ENCODE results near the gene PLPP2. TPM values are rescaled to one million over a fixed set of nuclear protein-coding genes. Genes with fewer than 3 reads are reported as not detected.
"Not testable (repeated sequence)": the region's sequence is repeated elsewhere in the genome, so short reads cannot be mapped to it uniquely, and the experiment has no call there.

The PLPP2 gene
- total and polyA plus RNA-seq, 9 of the 15 experiments (the other 6 are each of a cell fraction or from before 2014, with no cell fraction given): 0.51 to 4.4 (median 2.2) TPM; not detected in 1

GRCh38 chr19:246551-246950 lies 44.7 kb downstream of the PLPP2 start (continued):
- TF ChIP-seq ZNF133 (CRISPR knock-in tag; IDR thresholded peaks at IDR 0.05): no peak

DNA sequence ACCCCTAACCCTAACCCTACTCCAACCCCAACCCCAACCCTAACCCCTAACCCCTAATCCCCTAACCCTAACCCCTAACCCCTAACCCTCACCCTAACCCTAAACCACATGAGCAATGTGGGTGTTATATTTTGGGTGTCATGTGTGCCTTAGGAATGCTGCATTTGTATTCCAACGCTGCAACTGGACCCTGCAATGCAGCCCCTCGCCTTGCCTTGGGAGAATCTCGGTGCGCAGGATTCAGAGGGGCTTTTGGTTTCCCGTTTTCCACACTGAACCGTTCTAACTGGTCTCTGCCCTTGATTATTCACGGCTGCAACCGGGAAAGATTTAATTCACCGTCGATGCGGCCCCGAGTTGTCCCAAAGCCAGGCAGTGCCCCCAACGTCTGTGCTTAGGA lies 45.3 kb downstream of the PLPP2 start:
- not testable (repeated sequence) for ATAC-seq; H3K4me2 ChIP-seq (ENCODE audit: insufficient read depth, low read length); FAIRE-seq

GRCh38 chr19:245457-245856 lies 45.7 kb downstream of the PLPP2 start:
- FAIRE-seq: no peak

More for the DNA sequence above, 45.3 kb downstream of the PLPP2 start:
- H3K36me3 ChIP-seq (ENCODE audit: control insufficient read depth, insufficient read depth, low read length); H3K4me3 ChIP-seq; in situ Hi-C loops (cut with MboI); H3K9me1 ChIP-seq (ENCODE audit: control insufficient read depth, insufficient read depth, low read length); DNase-seq (ENCODE audit: extremely low read depth in 1 of 4, low spot score in 3 of 4); H3K9ac ChIP-seq (ENCODE audit: insufficient read depth in 1 of 2, low read depth in 2 of 2, low read length in 2 of 2); H3K9me3 ChIP-seq (replicated peaks; ENCODE audit: control insufficient read depth, insufficient read depth, low read depth, low read length); intact Hi-C loops (cut with micrococcal nuclease); BruUV-seq (replicated peaks); H3K79me2 ChIP-seq (ENCODE audit: control insufficient read depth, insufficient read depth, low read length); POLR2A ChIA-PET; H2AFZ ChIP-seq (ENCODE audit: low read depth, low read length); H4K20me1 ChIP-seq (replicated peaks; ENCODE audit: control insufficient read depth, insufficient read depth, low read length); H3K27me3 ChIP-seq (ENCODE audit: control insufficient read depth in 2 of 2, insufficient read depth in 2 of 2, low read length in 2 of 2); H3K27ac ChIP-seq (ENCODE audit: extremely low read depth, low read depth, low read length); H3K4me1 ChIP-seq (replicated peaks in 1 of 2; ENCODE audit: control insufficient read depth in 2 of 2, insufficient read depth in 2 of 2, low read length in 2 of 2): not testable (repeated sequence)
- 76% methylated on average over 12 of the region's 13 CpGs for WGBS (ENCODE audit: insufficient coverage, low coverage, missing lambda C conversion rate)
- TF ChIP-seq PCBP2 (IDR thresholded peaks at IDR 0.05; ENCODE audit: low read depth, low read length, poor library complexity, severe bottlenecking): peak; percentile 5
- CTCF ChIA-PET (ENCODE audit: low intra/inter-chr PET ratio): interaction anchor here (1.7 kb wide), 1 partner anchor 22 kb away, joined by 5 read pairs; no protein-coding TSS in a partner anchor

More at GRCh38 chr19:245457-245856, 45.7 kb downstream of the PLPP2 start:
- H3K9ac ChIP-seq (ENCODE audit: insufficient read depth in 1 of 2, low read depth in 2 of 2, low read length in 2 of 2): no peak overlapping the region
- no peaks in the 10 kb centered on the region for H4K20me1 ChIP-seq (replicated peaks; ENCODE audit: control insufficient read depth, insufficient read depth, low read length)
- no peaks in the 10 kb centered on the region for H3K4me1 ChIP-seq (replicated peaks in 1 of 2; ENCODE audit: control insufficient read depth in 2 of 2, insufficient read depth in 2 of 2, low read length in 2 of 2)
- POLR2A ChIA-PET: no interaction called here
- no peaks in the 10 kb centered on the region for H3K36me3 ChIP-seq (ENCODE audit: control insufficient read depth, insufficient read depth, low read length)
- H3K9me3 ChIP-seq (replicated peaks; ENCODE audit: control insufficient read depth, insufficient read depth, low read depth, low read length): no peaks in the 10 kb centered on the region
- DNase-seq (ENCODE audit: extremely low read depth in 1 of 4, low spot score in 3 of 4) (no peak), ATAC-seq (no peak)
- H3K79me2 ChIP-seq (ENCODE audit: control insufficient read depth, insufficient read depth, low read length): no peaks in the 10 kb centered on the region
- no peak overlapping the region for H3K27ac ChIP-seq (ENCODE audit: extremely low read depth, low read depth, low read length)
- no TSS peak for BruUV-seq (replicated peaks)
- intact Hi-C loops (cut with micrococcal nuclease) (no loop called here), in situ Hi-C loops (cut with MboI) (no loop called here)
- 96% methylated on average over 2 of the region's 2 CpGs for WGBS (ENCODE audit: insufficient coverage, low coverage, missing lambda C conversion rate)
- H3K4me2 ChIP-seq (ENCODE audit: insufficient read depth, low read length): no peak overlapping the region
- H3K27me3 ChIP-seq (ENCODE audit: control insufficient read depth in 2 of 2, insufficient read depth in 2 of 2, low read length in 2 of 2): no peaks in the 10 kb centered on the region
- no peaks in the 10 kb centered on the region for H3K9me1 ChIP-seq (ENCODE audit: control insufficient read depth, insufficient read depth, low read length)
- no peak overlapping the region for H2AFZ ChIP-seq (ENCODE audit: low read depth, low read length)
- CTCF ChIA-PET (ENCODE audit: low intra/inter-chr PET ratio): no interaction called here
- no peak overlapping the region for H3K4me3 ChIP-seq
- TF ChIP-seq CREBBP (IDR thresholded peaks at IDR 0.05; ENCODE audit: low read depth, low read length) (peak; percentile 94), PCBP2 (IDR thresholded peaks at IDR 0.05; ENCODE audit: low read depth, low read length, poor library complexity, severe bottlenecking) (peak; percentile 86), VEZF1 (CRISPR knock-in tag; IDR thresholded peaks at IDR 0.05) (no peak)

Data from K562 (cell line).